IMR-90 (cell line): ENCODE measurements around the gene MKRN2OS. TPM values are rescaled to one million over a fixed set of nuclear protein-coding genes. Genes with fewer than 3 reads are reported as not detected.

Experiments used
- ATAC-seq: fragments of 200-7000 bp; cut with Tn5 transposase; 2 replicates; pipeline ENCODE4 v1.9.1; 2020; ENCODE audit warnings: low read depth, mild to moderate bottlenecking, moderate library complexity
- BruUV-seq: library from RNA; stranded (reverse); fragments of 400-500 nt; replicated peaks from 2 replicates; lab custom pipeline; 2021; lab: Mats Ljungman, UMichigan
- CTCF ChIA-PET: fragments of 300-600 bp; formaldehyde crosslinking; extraction: SDS; loops from one replicate; lab custom pipeline; 2021; ENCODE audit warnings: antibody characterized with exemption; lab: Yijun Ruan, JAX
- POLR2A ChIA-PET: fragments of 300-600 bp; sonication (Branson Sonifier 250); formaldehyde crosslinking; loops from one replicate; lab custom pipeline; 2022; ENCODE audit warnings: antibody characterized with exemption; ENCODE audit not compliant: unreplicated experiment; lab: Charles Lee
- DNase-seq: peaks from one replicate; pipeline ENCODE4 v3.0.0; 2013
- H2AFZ ChIP-seq: replicated peaks from 2 replicates; pipeline ENCODE3; 2013; ENCODE audit warnings: low read length, mild to moderate bottlenecking; ENCODE audit not compliant: poor library complexity
- H2AK5ac ChIP-seq: 2 replicates; pipeline ENCODE4 v1.6.1; 2013; ENCODE audit warnings: low read depth, low read length, inconsistent platforms
- H2AK9ac ChIP-seq: replicated peaks from 2 replicates; pipeline ENCODE3; 2013; ENCODE audit warnings: mild to moderate bottlenecking, low read depth, low read length, moderate library complexity; ENCODE audit not compliant: poor library complexity
- H2BK120ac ChIP-seq: 2 replicates; pipeline ENCODE4 v1.6.1; 2013; ENCODE audit warnings: low read depth, low read length, inconsistent platforms
- H2BK15ac ChIP-seq: 3 replicates; pipeline ENCODE4 v1.6.1; 2013; ENCODE audit warnings: low read depth, low read length, inconsistent platforms
- H2BK20ac ChIP-seq: 2 replicates; pipeline ENCODE4 v1.6.1; 2013; ENCODE audit warnings: low read depth, mild to moderate bottlenecking, inconsistent platforms, low read length, moderate library complexity
- H2BK5ac ChIP-seq: 2 replicates; pipeline ENCODE4 v1.6.1; 2013; ENCODE audit warnings: mild to moderate bottlenecking, low read depth, low read length, inconsistent platforms; ENCODE audit not compliant: poor library complexity, severe bottlenecking
- H3K14ac ChIP-seq: replicated peaks from 2 replicates; pipeline ENCODE4 v1.6.1; 2013; ENCODE audit warnings: low read depth, low read length, inconsistent platforms
- H3K18ac ChIP-seq: 2 replicates; pipeline ENCODE4 v1.6.1; 2013; ENCODE audit warnings: low read depth, low read length, control low read depth
- H3K23ac ChIP-seq: 2 replicates; pipeline ENCODE4 v1.6.1; 2013; ENCODE audit warnings: low read depth, low read length, inconsistent platforms
- H3K27ac ChIP-seq: 2 replicates; pipeline ENCODE4 v1.5.1; 2013; ENCODE audit warnings: mild to moderate bottlenecking, control low read depth, low read length; ENCODE audit not compliant: insufficient read depth
- H3K27me3 ChIP-seq: 2 replicates; pipeline ENCODE4 v1.6.1; 2013; ENCODE audit warnings: low read length; ENCODE audit not compliant: control insufficient read depth, insufficient read depth
- H3K36me3 ChIP-seq: 2 replicates; pipeline ENCODE4 v1.6.1; 2013; ENCODE audit warnings: low read length, mixed read lengths; ENCODE audit not compliant: control insufficient read depth, insufficient read depth
- H3K4ac ChIP-seq: 2 replicates; pipeline ENCODE4 v1.6.1; 2013; ENCODE audit warnings: low read depth, low read length, inconsistent platforms
- H3K4me1 ChIP-seq: 2 replicates; pipeline ENCODE4 v1.6.1; 2013; ENCODE audit warnings: low read length, mixed read lengths; ENCODE audit not compliant: control insufficient read depth, insufficient read depth
- H3K4me2 ChIP-seq: 2 replicates; pipeline ENCODE4 v1.6.1; 2013; ENCODE audit warnings: low read depth, mild to moderate bottlenecking, control low read depth, low read length, moderate library complexity
- H3K4me3 ChIP-seq: 2 replicates; pipeline ENCODE4 v1.5.1; 2013; ENCODE audit warnings: low read depth, mild to moderate bottlenecking, control low read depth, low read length, moderate library complexity; ENCODE audit not compliant: insufficient read depth
- H3K56ac ChIP-seq: 2 replicates; pipeline ENCODE4 v1.6.1; 2013; ENCODE audit warnings: low read length, inconsistent platforms; ENCODE audit not compliant: insufficient read depth; ENCODE audit errors: extremely low read depth
- H3K79me1 ChIP-seq, 2 experiments: 2 replicates each; pipeline ENCODE4 v1.6.1; 2013; ENCODE audit warnings: low read length in 2 of 2, inconsistent platforms in 1 of 2, low read depth in 1 of 2
- H3K9ac ChIP-seq: 2 replicates; pipeline ENCODE4 v1.6.1; 2013; ENCODE audit warnings: low read depth, low read length, control low read depth
- H3K9me1 ChIP-seq: 2 replicates; pipeline ENCODE4 v1.6.1; 2013; ENCODE audit warnings: low read length, inconsistent platforms; ENCODE audit not compliant: insufficient read depth
- H3K9me3 ChIP-seq: 2 replicates; pipeline ENCODE4 v1.6.1; 2013; ENCODE audit warnings: low read length; ENCODE audit not compliant: control insufficient read depth, insufficient read depth
- H4K20me1 ChIP-seq: 2 replicates; pipeline ENCODE4 v1.6.1; 2013; ENCODE audit warnings: low read length, inconsistent platforms; ENCODE audit not compliant: insufficient read depth
- H4K5ac ChIP-seq: 2 replicates; pipeline ENCODE4 v1.6.1; 2013; ENCODE audit warnings: mild to moderate bottlenecking, low read depth, low read length, control low read depth
- H4K8ac ChIP-seq, 2 experiments: 2 replicates each; pipeline ENCODE4 v1.6.1; 2013; ENCODE audit warnings: low read depth in 2 of 2, low read length in 2 of 2, control low read depth in 1 of 2, inconsistent platforms in 1 of 2
- H4K91ac ChIP-seq: 2 replicates; pipeline ENCODE4 v1.6.1; 2013; ENCODE audit warnings: low read depth, low read length, inconsistent platforms; ENCODE audit not compliant: insufficient read depth
- CHD1 ChIP-seq: IDR thresholded peaks from 2 replicates; pipeline ENCODE4 v1.6.1; 2012; ENCODE audit warnings: low read depth, low read length, improper control_type of control experiment
- FOS ChIP-seq: fragments of 150-350 bp; IDR thresholded peaks from 2 replicates; pipeline ENCODE4 v1.6.1; 2016; ENCODE audit warnings: low read depth, low read length
- MAFK ChIP-seq: IDR thresholded peaks from 2 replicates; pipeline ENCODE4 v1.6.1; 2012; ENCODE audit warnings: low read depth, low read length, improper control_type of control experiment
- MAZ ChIP-seq: IDR thresholded peaks from 2 replicates; pipeline ENCODE4 v1.6.1; 2012; ENCODE audit warnings: low read depth, mild to moderate bottlenecking, low read length, improper control_type of control experiment, moderate library complexity, borderline replicate concordance
- NFE2L2 ChIP-seq: fragments of 150-350 bp; IDR thresholded peaks from 2 replicates; pipeline ENCODE4 v1.6.1; 2016; ENCODE audit warnings: low read depth, mild to moderate bottlenecking, low read length
- POLR2A ChIP-seq: IDR thresholded peaks from 2 replicates; pipeline ENCODE4 v1.6.1; 2012; ENCODE audit warnings: mild to moderate bottlenecking, low read depth, low read length
- WGBS, 2 experiments: methylation state at CpG; one replicate each; pipeline versions ENCODE4 v1.1.5 to v1.1.7; 2013; ENCODE audit warnings: missing lambda C conversion rate in 2 of 2; ENCODE audit not compliant: insufficient read length in 1 of 2; ENCODE audit errors: extremely low coverage in 2 of 2; 5-methylcytosine and 5-hydroxymethylcytosine counted together
- dilution Hi-C: fragments of 300-500 bp; cut with HindIII; formaldehyde crosslinking; loops from one replicate; pipeline ENCODE4 v1.14.3; 2018; ENCODE audit warnings: low sequenced_read_pairs; ENCODE audit not compliant: unreplicated experiment
- in situ Hi-C: fragments of 300-500 bp; cut with MboI; formaldehyde crosslinking; loops from 3 replicates; pipeline ENCODE4 v1.14.3; 2019; ENCODE audit warnings: low sequenced_read_pairs, inconsistent platforms, mixed read lengths
- intact Hi-C: fragments of 100-400 bp; cut with micrococcal nuclease; formaldehyde crosslinking; loops from 2 replicates; pipeline ENCODE4 v1.10.0; 2022
- polyA plus RNA-seq, 3 experiments: library from polyadenylated mRNA; depleted of rRNA; stranded (reverse); fragments of >200 nt; gene quantifications; 2 replicates each; pipeline ENCODE4 v1.2.3, GENCODE V29; 2012; ENCODE audit warnings: low replicate concordance in 1 of 3
- total RNA-seq: library from RNA; depleted of rRNA; stranded (reverse); fragments of >200 nt; gene quantifications from 2 replicates; pipeline ENCODE4 v1.2.3, GENCODE V29; 2012

The MKRN2OS gene
- total and polyA plus RNA-seq, 2 of the 4 experiments (the other 2 are of a cell fraction) = not detected

GRCh38 chr3:12562451-12562850 is 17.2 kb upstream of the MKRN2OS start:
- Histone ChIP-seq H2BK5ac (no peak overlapping the region), H3K14ac (no peak overlapping the region), H3K9me1 (peaks cover 15% of the 10 kb centered on the region), H4K5ac (no peak overlapping the region), H3K36me3 (no peaks in the 10 kb centered on the region), H3K9ac (no peak overlapping the region), H3K4ac (no peak overlapping the region), H2BK20ac (no peak overlapping the region), H3K27ac (no peak overlapping the region), H3K56ac (no peak overlapping the region), H3K4me1 (peaks cover 10% of the 10 kb centered on the region), H2BK15ac (no peak overlapping the region), H2AK9ac (no peak overlapping the region), H4K91ac (no peak overlapping the region), H3K18ac (no peak overlapping the region), H3K9me3 (peaks cover 2% of the 10 kb centered on the region; the same call in 1 of the 2 replicates), H4K8ac (no peak overlapping the region), H2BK120ac (no peak overlapping the region), H3K27me3 (no peaks in the 10 kb centered on the region), H4K20me1 (peaks cover 84% of the 10 kb centered on the region), H2AFZ (no peak overlapping the region), H3K79me1 (peaks cover 9 to 65% of the 10 kb centered on the region in 2 experiments; a peak in 3 of 4 replicates), H3K23ac (no peak overlapping the region), H2AK5ac (no peak overlapping the region), H3K4me2 (no peak overlapping the region), H3K4me3 (no peak overlapping the region)
- DNase-seq (no peak), ATAC-seq (no peak)
- TF ChIP-seq FOS (no peak), MAZ (no peak), CHD1 (no peak), POLR2A (no peak), NFE2L2 (no peak), MAFK (no peak)
- no CpG with 5 or more reads among the region's 1 CpG for WGBS, 2 experiments
- dilution Hi-C loops = no loop called here
- ChIA-PET POLR2A (no interaction called here), CTCF (no interaction called here)
- intact Hi-C loops = no loop called here
- no TSS peak for BruUV-seq
- in situ Hi-C loops = no loop called here
